Colonic mucosa (tissue), 4 donors: ENCODE data around the gene RAD1. TPM values are rescaled to one million over a fixed set of nuclear protein-coding genes. Genes with fewer than 3 reads are reported as not detected.

Source experiments
- DNase-seq: peaks from one replicate; pipeline ENCODE4 v3.0.0-alpha.2; 2020
- H3K27ac ChIP-seq: fragments of 200-600 bp; one replicate; pipeline ENCODE4 v1.8.0; 2021
- H3K27me3 ChIP-seq: fragments of 200-600 bp; one replicate; pipeline ENCODE4 v1.8.0; 2021
- H3K36me3 ChIP-seq: fragments of 200-600 bp; one replicate; pipeline ENCODE4 v1.8.0; 2021
- H3K4me1 ChIP-seq: fragments of 200-600 bp; one replicate; pipeline ENCODE4 v1.8.0; 2021; ENCODE audit warnings: mild to moderate bottlenecking
- H3K4me3 ChIP-seq: fragments of 200-600 bp; one replicate; pipeline ENCODE4 v1.8.0; 2021
- H3K9ac ChIP-seq, 2 donors: one replicate each; pipeline ENCODE4 v1.7.0; 2013; ENCODE audit warnings: control low read depth in 2 of 2, low read depth in 2 of 2, low read length in 2 of 2
- H3K9me3 ChIP-seq: fragments of 200-600 bp; one replicate; pipeline ENCODE4 v1.8.0; 2021
- CTCF ChIP-seq: fragments of 200-600 bp; IDR thresholded peaks from one replicate; pipeline ENCODE4 v1.8.0; 2022; ENCODE audit warnings: antibody characterized with exemption, mild to moderate bottlenecking
- intact Hi-C: fragments of 100-400 bp; cut with DNase I; formaldehyde crosslinking; loops from one replicate; pipeline ENCODE4 v1.14.1; 2022
- total RNA-seq, 2 donors: library from RNA; stranded (reverse); fragmentation: NEBNext Ultra II Directional in 1 of 2; extraction: Animal tissue kit (Norgen Biotek cat#: 25700) in 1 of 2; gene quantifications; one replicate each; pipeline ENCODE4 v1.2.1, GENCODE V29; 2021
- donor health status: healthy.
- donor health status: DM: no; HTN: no; CAD: no.
- donor health status: DM: no; HTN: no; CAD: no.

RAD1 gene
- total RNA-seq, 2 donors from 2014 or later, result 12.6 to 17.4 TPM

- Histone ChIP-seq H3K4me1 (peaks cover 20% of the 10 kb centered on the region), H3K9me3 (no peaks in the 10 kb centered on the region), H3K27me3 (no peaks in the 10 kb centered on the region), H3K9ac (peak overlapping the region; percentile 75 to 95), H3K27ac (peak overlapping the region; percentile 93), H3K36me3 (no peaks in the 10 kb centered on the region), H3K4me3 (peak overlapping the region; percentile 99)
- intact Hi-C loops, result no loop called here
- TF ChIP-seq CTCF, result no peak
- no peak for DNase-seq
These were observed 520 bp upstream of the RAD1 start for GRCh38 chr5:34915856-34916192.

GRCh38 chr5:34914671-34915138, 599 bp downstream of the RAD1 start:
- H3K36me3 ChIP-seq, result no peaks in the 10 kb centered on the region
- no peaks in the 10 kb centered on the region for H3K27me3 ChIP-seq
- H3K9ac ChIP-seq, result peak overlapping the region; percentile 72 to 75
- intact Hi-C loops, result no loop called here
- DNase-seq, result peak; percentile 53
- H3K4me1 ChIP-seq, result peaks cover 20% of the 10 kb centered on the region
- peak overlapping the region; percentile 99 for H3K4me3 ChIP-seq
- H3K27ac ChIP-seq, result peak overlapping the region; percentile 93
- no peak for TF ChIP-seq CTCF
- H3K9me3 ChIP-seq, result no peaks in the 10 kb centered on the region

- Histone ChIP-seq H3K27ac (no peak overlapping the region), H3K27me3 (no peaks in the 10 kb centered on the region), H3K4me1 (peaks cover 20% of the 10 kb centered on the region), H3K9ac (no peak overlapping the region), H3K4me3 (no peak overlapping the region), H3K36me3 (no peaks in the 10 kb centered on the region), H3K9me3 (no peaks in the 10 kb centered on the region)
- intact Hi-C loops, result no loop called here
- TF ChIP-seq CTCF, result no peak
- DNase-seq, result no peak
These were observed 2.2 kb downstream of the RAD1 start for GRCh38 chr5:34913072-34913471.

- Histone ChIP-seq H3K36me3 (no peaks in the 10 kb centered on the region), H3K27me3 (no peaks in the 10 kb centered on the region), H3K9me3 (no peaks in the 10 kb centered on the region), H3K9ac (no peak overlapping the region), H3K4me3 (no peak overlapping the region), H3K4me1 (no peaks in the 10 kb centered on the region), H3K27ac (no peak overlapping the region)
- no peak for DNase-seq
- TF ChIP-seq CTCF, result no peak
- intact Hi-C loops, result no loop called here
These were observed 9.7 kb downstream of the RAD1 start for GRCh38 chr5:34905564-34905963.

GRCh38 chr5:34903260-34903659, 12.0 kb downstream of the RAD1 start:
- no peak for DNase-seq
- TF ChIP-seq CTCF, result no peak
- no peaks in the 10 kb centered on the region for H3K4me1 ChIP-seq
- no peak overlapping the region for H3K4me3 ChIP-seq
- H3K36me3 ChIP-seq, result no peaks in the 10 kb centered on the region
- intact Hi-C loops, result no loop called here
- H3K27ac ChIP-seq, result no peak overlapping the region
- H3K9me3 ChIP-seq, result no peaks in the 10 kb centered on the region
- H3K9ac ChIP-seq, result no peak overlapping the region
- no peaks in the 10 kb centered on the region for H3K27me3 ChIP-seq

- H3K9me3 ChIP-seq, result no peaks in the 10 kb centered on the region
- H3K36me3 ChIP-seq, result no peaks in the 10 kb centered on the region
- intact Hi-C loops, result no loop called here
- no peak overlapping the region for H3K9ac ChIP-seq
- no peak for DNase-seq
- H3K4me1 ChIP-seq, result no peaks in the 10 kb centered on the region
- no peak overlapping the region for H3K4me3 ChIP-seq
- no peak for TF ChIP-seq CTCF
- H3K27me3 ChIP-seq, result no peaks in the 10 kb centered on the region
- no peak overlapping the region for H3K27ac ChIP-seq
These were observed 14.7 kb downstream of the RAD1 start for GRCh38 chr5:34900652-34901051.
